GM23338 (cell line): ENCODE data around the gene DMBX1. TPM values are rescaled to one million over a fixed set of nuclear protein-coding genes. Genes with fewer than 3 reads are reported as not detected.

ENCODE experiments used
- ATAC-seq: fragments of 200-7000 bp; cut with Tn5 transposase; 3 replicates; pipeline ENCODE4 v1.9.1; 2020
- DNase-seq: peaks from one replicate; pipeline ENCODE4 v3.0.0-alpha.2; 2015; ENCODE audit warnings: low spot score
- H2AFZ ChIP-seq: fragments of 200-600 bp; sonication (generic); 2 replicates; pipeline ENCODE4 v1.8.0; 2016; ENCODE audit warnings: antibody characterized with exemption, mild to moderate bottlenecking, moderate library complexity
- H3F3A ChIP-seq: fragments of 200-600 bp; sonication (generic); replicated peaks from 2 replicates; pipeline ENCODE4 v1.8.0; 2017; ENCODE audit warnings: antibody characterized with exemption, mixed run types, low read depth
- H3K27ac ChIP-seq: fragments of 200-600 bp; sonication (generic); 2 replicates; pipeline ENCODE4 v1.6.1; 2016; ENCODE audit warnings: low read depth
- H3K27me3 ChIP-seq: fragments of 200-600 bp; sonication (generic); 2 replicates; pipeline ENCODE4 v1.8.0; 2016; ENCODE audit warnings: mild to moderate bottlenecking, mixed run types, moderate library complexity; ENCODE audit not compliant: insufficient read depth
- H3K36me3 ChIP-seq: fragments of 200-600 bp; sonication (generic); 2 replicates; pipeline ENCODE4 v1.8.0; 2016; ENCODE audit warnings: mild to moderate bottlenecking; ENCODE audit not compliant: insufficient read depth
- H3K4me1 ChIP-seq: fragments of 200-600 bp; sonication (generic); 2 replicates; pipeline ENCODE4 v1.8.0; 2016; ENCODE audit warnings: mild to moderate bottlenecking, moderate library complexity; ENCODE audit not compliant: insufficient read depth
- H3K4me2 ChIP-seq: fragments of 200-600 bp; sonication (generic); 2 replicates; pipeline ENCODE4 v1.7.1; 2017; ENCODE audit warnings: mixed run types
- H3K4me3 ChIP-seq: fragments of 200-600 bp; sonication (generic); 2 replicates; pipeline ENCODE4 v1.6.1; 2016; ENCODE audit warnings: mixed run types
- H3K79me2 ChIP-seq: fragments of 200-600 bp; sonication (generic); replicated peaks from 2 replicates; pipeline ENCODE4 v1.8.0; 2017; ENCODE audit warnings: mild to moderate bottlenecking; ENCODE audit not compliant: insufficient read depth
- H3K9me2 ChIP-seq: fragments of 200-600 bp; sonication (generic); 2 replicates; pipeline ENCODE4 v1.8.0; 2017; ENCODE audit not compliant: insufficient read depth
- H4K20me1 ChIP-seq: fragments of 200-600 bp; sonication (generic); replicated peaks from 2 replicates; pipeline ENCODE4 v1.8.0; 2017; ENCODE audit warnings: mild to moderate bottlenecking; ENCODE audit not compliant: insufficient read depth
- H3K27ac Mint-ChIP-seq: 2 replicates; pipeline ENCODE4 v1.8.0; 2020; ENCODE audit warnings: inconsistent platforms, mild to moderate bottlenecking, moderate library complexity, mixed read lengths
- H3K27me3 Mint-ChIP-seq: 3 replicates; pipeline ENCODE4 v1.8.0; 2022; ENCODE audit warnings: low read depth, mild to moderate bottlenecking, moderate library complexity, mixed read lengths, inconsistent platforms; ENCODE audit not compliant: insufficient read depth, poor library complexity
- H3K36me3 Mint-ChIP-seq: 3 replicates; pipeline ENCODE4 v1.8.0; 2021; ENCODE audit warnings: low read depth, mild to moderate bottlenecking, inconsistent platforms, moderate library complexity, mixed read lengths
- H3K4me1 Mint-ChIP-seq: 3 replicates; pipeline ENCODE4 v1.8.0; 2020; ENCODE audit warnings: mild to moderate bottlenecking, inconsistent platforms, mixed read lengths
- H3K4me3 Mint-ChIP-seq: 3 replicates; pipeline ENCODE4 v1.8.0; 2021; ENCODE audit warnings: moderate library complexity, mild to moderate bottlenecking, inconsistent platforms, mixed read lengths
- H3K9me3 Mint-ChIP-seq: 3 replicates; pipeline ENCODE4 v1.8.0; 2020; ENCODE audit warnings: moderate library complexity, mild to moderate bottlenecking, inconsistent platforms, mixed read lengths
- EZH2phosphoT487 ChIP-seq: fragments of 200-600 bp; sonication (generic); IDR thresholded peaks from one replicate; pipeline ENCODE4 v1.8.1; 2018; ENCODE audit warnings: antibody characterized with exemption; ENCODE audit not compliant: unreplicated experiment
- JUNB ChIP-seq: IDR thresholded peaks from one replicate; pipeline ENCODE4 v1.6.1; 2016; ENCODE audit warnings: antibody characterized with exemption; ENCODE audit not compliant: unreplicated experiment
- NANOG ChIP-seq: IDR thresholded peaks from 2 replicates; pipeline ENCODE4 v1.6.1; 2016; ENCODE audit warnings: antibody characterized with exemption, borderline replicate concordance
- STAT1 ChIP-seq: IDR thresholded peaks from one replicate; pipeline ENCODE4 v1.6.1; 2016; ENCODE audit warnings: antibody characterized with exemption; ENCODE audit not compliant: unreplicated experiment
- ZNF114 ChIP-seq: fragments of 250-450 bp; sonication (Bioruptor Pico); IDR thresholded peaks from 2 replicates; pipeline ENCODE4 v1.5.0; 2020; ENCODE audit warnings: mild to moderate bottlenecking, moderate library complexity
- ZNF331 ChIP-seq: fragments of 250-450 bp; sonication (Bioruptor Pico); IDR thresholded peaks from 2 replicates; pipeline ENCODE4 v1.5.0; 2020; ENCODE audit warnings: low read depth, mild to moderate bottlenecking, moderate library complexity
- polyA plus RNA-seq: library from polyadenylated mRNA; unstranded; fragments of >200 nt; fragmentation: Nextera tagmentation; extraction: Ambion mirVana; gene quantifications from 2 replicates; pipeline ENCODE4 v1.2.1, GENCODE V29; 2016
- total RNA-seq: library from RNA; depleted of rRNA; stranded (reverse); fragments of >200 nt; shearing (Covaris generic); gene quantifications from 2 replicates; pipeline ENCODE4 v1.2.3, GENCODE V29; 2014
- TF ChIP-seq, protein P1 (sequence below): fragments of 250-450 bp; sonication (Bioruptor Pico); IDR thresholded peaks from 2 replicates; pipeline ENCODE4 v1.5.0; 2020; ENCODE audit warnings: mild to moderate bottlenecking, moderate library complexity

The DMBX1 gene
- total and polyA plus RNA-seq, 2 experiments from 2014 or later, result 0.11 TPM; not detected in 1

DNA sequence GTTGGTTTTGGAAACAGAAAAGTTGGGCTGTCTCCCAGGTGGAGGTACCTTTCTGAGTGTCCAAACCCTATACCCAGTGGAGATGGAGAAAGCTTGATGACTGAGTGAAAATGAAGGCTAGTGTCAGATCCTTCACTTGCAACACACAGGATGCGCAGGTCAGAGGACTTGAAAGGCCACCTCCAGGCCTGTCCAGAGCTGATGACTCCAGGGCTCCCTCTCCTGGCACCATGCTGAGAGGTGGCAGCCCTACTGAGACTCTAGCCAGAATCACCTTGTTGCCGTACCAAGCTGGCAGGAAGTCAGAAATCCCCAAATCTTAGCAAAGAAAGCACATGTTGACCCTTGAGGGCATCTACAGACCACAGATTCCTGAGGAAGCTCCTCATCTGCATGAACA, 45.4 kb downstream of the DMBX1 start (continued):
- TF ChIP-seq, protein P1, sequence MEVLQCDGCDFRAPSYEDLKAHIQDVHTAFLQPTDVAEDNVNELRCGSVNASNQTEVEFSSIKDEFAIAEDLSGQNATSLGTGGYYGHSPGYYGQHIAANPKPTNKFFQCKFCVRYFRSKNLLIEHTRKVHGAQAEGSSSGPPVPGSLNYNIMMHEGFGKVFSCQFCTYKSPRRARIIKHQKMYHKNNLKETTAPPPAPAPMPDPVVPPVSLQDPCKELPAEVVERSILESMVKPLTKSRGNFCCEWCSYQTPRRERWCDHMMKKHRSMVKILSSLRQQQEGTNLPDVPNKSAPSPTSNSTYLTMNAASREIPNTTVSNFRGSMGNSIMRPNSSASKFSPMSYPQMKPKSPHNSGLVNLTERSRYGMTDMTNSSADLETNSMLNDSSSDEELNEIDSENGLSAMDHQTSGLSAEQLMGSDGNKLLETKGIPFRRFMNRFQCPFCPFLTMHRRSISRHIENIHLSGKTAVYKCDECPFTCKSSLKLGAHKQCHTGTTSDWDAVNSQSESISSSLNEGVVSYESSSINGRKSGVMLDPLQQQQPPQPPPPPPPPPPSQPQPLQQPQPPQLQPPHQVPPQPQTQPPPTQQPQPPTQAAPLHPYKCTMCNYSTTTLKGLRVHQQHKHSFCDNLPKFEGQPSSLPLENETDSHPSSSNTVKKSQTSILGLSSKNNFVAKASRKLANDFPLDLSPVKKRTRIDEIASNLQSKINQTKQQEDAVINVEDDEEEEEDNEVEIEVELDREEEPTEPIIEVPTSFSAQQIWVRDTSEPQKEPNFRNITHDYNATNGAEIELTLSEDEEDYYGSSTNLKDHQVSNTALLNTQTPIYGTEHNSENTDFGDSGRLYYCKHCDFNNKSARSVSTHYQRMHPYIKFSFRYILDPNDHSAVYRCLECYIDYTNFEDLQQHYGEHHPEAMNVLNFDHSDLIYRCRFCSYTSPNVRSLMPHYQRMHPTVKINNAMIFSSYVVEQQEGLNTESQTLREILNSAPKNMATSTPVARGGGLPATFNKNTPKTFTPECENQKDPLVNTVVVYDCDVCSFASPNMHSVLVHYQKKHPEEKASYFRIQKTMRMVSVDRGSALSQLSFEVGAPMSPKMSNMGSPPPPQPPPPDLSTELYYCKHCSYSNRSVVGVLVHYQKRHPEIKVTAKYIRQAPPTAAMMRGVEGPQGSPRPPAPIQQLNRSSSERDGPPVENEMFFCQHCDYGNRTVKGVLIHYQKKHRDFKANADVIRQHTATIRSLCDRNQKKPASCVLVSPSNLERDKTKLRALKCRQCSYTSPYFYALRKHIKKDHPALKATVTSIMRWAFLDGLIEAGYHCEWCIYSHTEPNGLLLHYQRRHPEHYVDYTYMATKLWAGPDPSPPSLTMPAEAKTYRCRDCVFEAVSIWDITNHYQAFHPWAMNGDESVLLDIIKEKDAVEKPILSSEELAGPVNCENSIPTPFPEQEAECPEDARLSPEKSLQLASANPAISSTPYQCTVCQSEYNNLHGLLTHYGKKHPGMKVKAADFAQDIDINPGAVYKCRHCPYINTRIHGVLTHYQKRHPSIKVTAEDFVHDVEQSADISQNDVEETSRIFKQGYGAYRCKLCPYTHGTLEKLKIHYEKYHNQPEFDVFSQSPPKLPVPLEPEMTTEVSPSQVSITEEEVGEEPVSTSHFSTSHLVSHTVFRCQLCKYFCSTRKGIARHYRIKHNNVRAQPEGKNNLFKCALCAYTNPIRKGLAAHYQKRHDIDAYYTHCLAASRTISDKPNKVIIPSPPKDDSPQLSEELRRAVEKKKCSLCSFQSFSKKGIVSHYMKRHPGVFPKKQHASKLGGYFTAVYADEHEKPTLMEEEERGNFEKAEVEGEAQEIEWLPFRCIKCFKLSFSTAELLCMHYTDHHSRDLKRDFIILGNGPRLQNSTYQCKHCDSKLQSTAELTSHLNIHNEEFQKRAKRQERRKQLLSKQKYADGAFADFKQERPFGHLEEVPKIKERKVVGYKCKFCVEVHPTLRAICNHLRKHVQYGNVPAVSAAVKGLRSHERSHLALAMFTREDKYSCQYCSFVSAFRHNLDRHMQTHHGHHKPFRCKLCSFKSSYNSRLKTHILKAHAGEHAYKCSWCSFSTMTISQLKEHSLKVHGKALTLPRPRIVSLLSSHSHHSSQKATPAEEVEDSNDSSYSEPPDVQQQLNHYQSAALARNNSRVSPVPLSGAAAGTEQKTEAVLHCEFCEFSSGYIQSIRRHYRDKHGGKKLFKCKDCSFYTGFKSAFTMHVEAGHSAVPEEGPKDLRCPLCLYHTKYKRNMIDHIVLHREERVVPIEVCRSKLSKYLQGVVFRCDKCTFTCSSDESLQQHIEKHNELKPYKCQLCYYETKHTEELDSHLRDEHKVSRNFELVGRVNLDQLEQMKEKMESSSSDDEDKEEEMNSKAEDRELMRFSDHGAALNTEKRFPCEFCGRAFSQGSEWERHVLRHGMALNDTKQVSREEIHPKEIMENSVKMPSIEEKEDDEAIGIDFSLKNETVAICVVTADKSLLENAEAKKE, result no peak
- no peak for TF ChIP-seq ZNF114 (CRISPR knock-in tag)
- no peak for TF ChIP-seq STAT1
- TF ChIP-seq NANOG, result no peak
- no peak for TF ChIP-seq EZH2phosphoT487
- TF ChIP-seq ZNF331 (CRISPR knock-in tag), result no peak

- Histone ChIP-seq H2AFZ (no peak overlapping the region), H3K79me2 (no peaks in the 10 kb centered on the region), H3F3A (0 out of 2 replicates have a peak, but pooled peaks cover 3% of the 10 kb centered on the region), H3K4me1 (peaks cover 3% of the 10 kb centered on the region), H4K20me1 (no peaks in the 10 kb centered on the region), H3K9me2 (no peaks in the 10 kb centered on the region), H3K4me3 (no peak overlapping the region), H3K36me3 (no peaks in the 10 kb centered on the region), H3K27me3 (peaks cover 97% of the 10 kb centered on the region), H3K4me2 (no peak overlapping the region), H3K27ac (no peak overlapping the region)
- H3K4me3 Mint-ChIP-seq, result no peak overlapping the region
- DNase-seq, result no peak
- H3K9me3 Mint-ChIP-seq, result no peaks in the 10 kb centered on the region; the same call in 2 of the 3 replicates
- ATAC-seq, result no peak
- peaks cover 2% of the 10 kb centered on the region; the same call in 1 of the 3 replicates for H3K4me1 Mint-ChIP-seq
- H3K36me3 Mint-ChIP-seq, result no peaks in the 10 kb centered on the region
- H3K27ac Mint-ChIP-seq, result no peak overlapping the region
- H3K27me3 Mint-ChIP-seq, result peaks cover 49% of the 10 kb centered on the region
- no peak for TF ChIP-seq ZNF331 (CRISPR knock-in tag)
- TF ChIP-seq, protein P1, result no peak
- TF ChIP-seq STAT1, result no peak
- TF ChIP-seq JUNB, result no peak
- TF ChIP-seq EZH2phosphoT487, result no peak
- no peak for TF ChIP-seq ZNF114 (CRISPR knock-in tag)
Measured at GRCh38 chr1:46536527-46536926, 46.9 kb downstream of the DMBX1 start.
